Measurements from ENCODE around the gene KRTAP1-5.
"Not testable (repeated sequence)": the region's sequence is repeated elsewhere in the genome, so short reads cannot be mapped to it uniquely, and the experiment has no call there.

The KRTAP1-5 gene

GRCh38 chr17:41046735-41047465 is 19.9 kb upstream of the KRTAP1-5 start, which contains the start of gene KRTAP2-1:
Gene KRTAP2-1 (minus strand): TSS chr17:41047316. CDS start chr17:41047267, 49 bp downstream.
- not testable (repeated sequence) for DNase-seq

- DNase-seq: no peak
Observed at GRCh38 chr17:41042953-41043352, 15.9 kb upstream of the KRTAP1-5 start.

GRCh38 chr17:41040783-41041571 is 14.0 kb upstream of the KRTAP1-5 start, which contains the start of gene KRTAP1-1:
Gene KRTAP1-1 (minus strand): TSS chr17:41041450. CDS start chr17:41041397, 53 bp downstream.
- not testable (repeated sequence) for DNase-seq

DNA sequence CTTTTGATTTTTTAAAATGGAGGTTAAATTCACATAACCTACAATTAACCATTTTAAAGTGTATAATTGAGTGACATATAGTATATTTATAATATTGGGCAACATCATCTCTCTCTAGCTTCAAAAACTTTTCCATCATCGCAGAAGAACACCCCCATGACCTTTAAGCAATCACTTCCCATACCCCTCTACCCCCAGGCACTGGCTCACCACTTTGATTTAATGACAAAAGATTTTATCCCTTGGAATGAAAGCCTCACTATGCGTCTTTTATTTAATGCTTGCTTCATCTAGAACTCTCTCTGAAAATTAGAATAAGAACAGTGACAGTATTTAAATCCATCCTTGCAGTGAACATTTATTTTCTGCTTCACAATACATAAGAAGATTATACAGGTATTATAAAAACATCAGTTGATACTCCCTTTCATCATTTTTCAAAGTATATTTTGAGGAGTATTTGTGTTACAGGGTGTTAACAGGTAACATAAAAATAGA is 10.9 kb upstream of the KRTAP1-5 start:
- no peak for DNase-seq

DNA sequence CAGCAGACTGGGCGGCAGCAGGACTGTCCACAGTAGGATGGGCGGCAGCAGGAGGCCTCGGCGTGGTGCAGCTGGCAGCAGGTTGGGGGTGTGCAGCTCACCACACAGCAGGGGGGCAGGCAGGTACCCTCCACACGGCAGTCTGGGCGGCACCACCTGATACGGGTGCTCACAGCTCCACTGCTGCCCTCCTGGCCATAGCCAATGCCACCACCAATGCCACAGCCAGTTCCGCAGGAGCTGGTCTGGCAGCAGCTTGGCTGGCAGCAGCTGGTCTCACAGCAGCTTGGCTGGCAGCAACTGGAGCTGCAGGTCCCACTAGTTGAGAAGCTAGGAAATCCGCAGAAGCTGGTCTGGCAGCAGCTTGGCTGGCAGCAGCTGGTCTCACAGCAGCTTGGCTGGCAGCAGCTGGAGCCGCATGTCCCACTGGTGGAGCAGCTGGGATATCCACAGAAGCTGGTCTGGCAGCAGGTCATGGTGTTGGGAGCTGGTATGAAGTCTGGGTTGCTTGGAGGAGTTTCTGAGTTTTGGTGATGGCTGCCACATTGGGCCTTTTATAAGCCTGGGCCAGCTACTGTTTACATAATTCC is 7.4 kb upstream of the KRTAP1-5 start, which contains the start of gene KRTAP1-3:
Gene KRTAP1-3 (minus strand): TSS at position 529 of the 590 bp plus-strand sequence. CDS start 53 bp downstream, at position 476.
- DNase-seq: not testable (repeated sequence)

DNA sequence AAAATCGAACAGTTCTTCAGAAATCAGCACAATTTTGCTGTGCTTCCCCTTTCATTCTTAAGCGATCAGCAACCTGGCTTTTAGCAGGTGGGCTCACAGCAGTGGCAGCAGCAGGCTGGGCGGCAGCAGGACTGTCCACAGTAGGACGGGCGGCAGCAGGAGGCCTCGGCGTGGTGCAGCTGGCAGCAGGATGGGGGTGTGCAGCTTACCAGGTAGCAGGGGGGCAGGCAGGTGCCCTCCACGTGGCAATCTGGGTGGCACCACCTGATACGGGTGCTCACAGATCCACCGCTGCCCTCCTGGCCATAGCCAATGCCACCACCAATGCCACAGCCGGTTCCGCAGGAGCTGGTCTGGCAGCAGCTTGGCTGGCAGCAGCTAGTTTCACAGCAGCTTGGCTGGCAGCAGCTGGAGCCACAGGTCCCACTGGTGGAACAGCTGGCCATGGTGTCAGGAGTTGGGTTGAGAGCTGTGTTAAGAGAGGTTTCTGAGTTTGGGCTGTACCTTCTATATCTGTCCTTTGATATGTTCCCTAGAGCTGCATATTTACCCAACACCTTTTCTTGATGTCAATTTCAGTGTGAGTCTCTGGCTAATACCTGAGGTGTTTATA is 2.7 kb upstream of the KRTAP1-5 start, which contains the start of gene KRTAP1-4:
Gene KRTAP1-4 (minus strand): TSS at position 563 of the 613 bp plus-strand sequence. CDS start 117 bp downstream, at position 446.
- DNase-seq: no peak

GRCh38 chr17:41024697-41025096 is 2.3 kb downstream of the KRTAP1-5 start:
- peak; percentile 81 for DNase-seq

DNA sequence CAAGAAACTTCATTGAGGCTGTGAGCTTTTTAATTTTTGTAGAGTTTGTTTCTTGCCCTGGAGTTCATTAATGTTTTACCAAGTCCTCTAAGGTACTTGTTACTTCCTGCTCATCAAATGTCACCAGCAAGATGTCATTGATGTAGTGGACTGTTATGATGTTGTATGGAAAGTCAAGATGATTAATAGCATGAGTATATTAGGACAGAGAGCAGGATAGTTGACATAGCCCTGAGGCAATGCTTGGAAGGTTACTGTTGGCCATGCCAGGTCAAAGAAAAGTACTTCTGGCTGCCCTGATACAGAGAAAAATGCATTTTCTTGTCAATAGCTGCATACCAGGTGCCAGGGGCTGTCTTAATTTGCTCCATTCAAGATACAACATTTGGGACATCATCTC is 6.7 kb downstream of the KRTAP1-5 start:
- DNase-seq: no peak

DNA sequence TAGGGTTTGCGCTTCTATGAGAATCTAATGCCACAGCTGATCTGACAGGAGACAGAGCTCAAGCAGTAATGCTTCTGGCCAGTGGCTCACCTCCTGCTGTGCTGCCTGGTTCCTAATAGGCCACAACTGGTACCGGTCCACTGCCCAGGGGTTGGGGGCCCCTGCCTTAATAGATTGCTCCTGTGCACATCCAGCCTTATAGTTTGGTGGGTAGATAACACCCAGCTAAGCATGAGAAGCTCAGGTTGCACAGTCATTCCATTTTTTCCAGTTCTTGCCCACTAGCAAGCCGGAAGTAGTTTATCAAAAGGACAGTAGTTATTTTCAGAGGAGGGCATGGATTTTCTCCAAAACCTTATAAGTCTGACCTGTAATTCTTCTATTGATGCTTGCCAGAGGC is 7.6 kb downstream of the KRTAP1-5 start:
- DNase-seq: no peak

DNA sequence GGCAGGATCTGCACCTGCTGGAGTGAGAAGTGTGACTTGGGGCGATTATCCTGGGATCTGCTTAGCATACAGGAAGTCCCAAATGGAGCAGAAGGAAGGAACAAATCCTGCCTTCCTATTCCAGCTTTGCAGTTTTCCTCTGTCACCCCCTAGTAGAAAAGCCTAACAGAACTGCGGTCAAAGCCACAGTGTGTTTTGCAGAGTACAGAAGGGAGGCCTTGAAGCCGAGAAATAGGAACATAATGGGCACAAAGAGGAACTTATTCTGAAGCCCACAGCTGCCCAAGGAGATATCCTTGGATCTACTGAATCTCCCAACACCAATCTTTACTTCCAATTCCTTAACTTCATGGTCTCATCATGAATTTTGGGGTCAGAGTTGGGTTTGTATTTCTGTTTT is 8.5 kb downstream of the KRTAP1-5 start:
- DNase-seq: no peak

DNA sequence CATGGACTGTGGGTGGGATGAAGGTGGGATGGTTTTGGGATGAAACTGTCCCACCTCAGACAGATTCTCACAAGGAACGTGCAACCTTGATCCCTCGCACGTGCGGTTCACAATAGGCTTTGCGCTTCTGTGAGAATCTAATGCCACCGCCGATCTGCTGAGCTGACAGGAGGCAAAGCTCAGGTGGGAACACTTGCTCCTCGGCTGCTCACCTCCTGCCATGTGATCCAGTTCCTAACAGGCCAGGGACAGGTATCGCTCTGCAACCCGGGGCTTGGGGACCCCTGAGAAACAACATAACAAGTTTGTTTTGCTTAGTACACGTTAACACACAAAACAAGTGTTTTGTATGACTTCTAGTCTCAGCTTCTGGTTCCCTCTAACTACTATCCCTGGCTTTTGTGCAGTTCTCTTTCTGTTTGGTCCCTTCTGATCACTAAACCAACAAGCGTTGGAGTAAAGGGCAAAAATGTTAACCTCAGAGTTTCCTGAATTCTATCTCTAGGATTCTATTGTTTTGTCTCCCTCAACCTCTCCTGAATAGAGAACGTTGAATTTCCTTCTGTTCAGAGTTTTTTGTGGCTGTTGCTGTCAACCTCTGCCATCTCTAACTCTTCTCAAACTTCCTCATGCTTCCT is 10.3 kb downstream of the KRTAP1-5 start:
- no peak for DNase-seq

DNA sequence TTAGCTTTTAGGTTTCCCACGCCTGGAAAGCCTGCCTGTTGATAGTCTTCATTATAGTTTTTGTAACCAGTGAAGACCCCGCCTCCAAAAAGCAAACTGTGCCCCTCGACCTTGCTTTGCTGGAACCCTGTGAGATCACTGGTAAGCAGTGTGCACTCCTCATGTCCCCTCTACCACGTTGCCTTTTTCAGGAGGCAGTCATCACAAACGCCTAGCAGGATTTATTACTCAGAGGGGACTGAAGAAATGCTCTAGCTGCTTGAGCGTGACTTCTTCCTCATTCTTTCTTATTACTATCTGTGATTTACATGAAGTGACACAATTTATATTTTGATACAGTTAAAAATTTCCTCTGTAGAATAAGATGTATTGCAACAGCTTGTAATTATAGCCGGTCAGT is 11.6 kb downstream of the KRTAP1-5 start:
- peak; percentile 37 for DNase-seq

- DNase-seq: peak; percentile 82
Observed at GRCh38 chr17:41013606-41014005, 13.4 kb downstream of the KRTAP1-5 start.

- no peak for DNase-seq
Observed at GRCh38 chr17:41013181-41013580, 13.8 kb downstream of the KRTAP1-5 start.

DNA sequence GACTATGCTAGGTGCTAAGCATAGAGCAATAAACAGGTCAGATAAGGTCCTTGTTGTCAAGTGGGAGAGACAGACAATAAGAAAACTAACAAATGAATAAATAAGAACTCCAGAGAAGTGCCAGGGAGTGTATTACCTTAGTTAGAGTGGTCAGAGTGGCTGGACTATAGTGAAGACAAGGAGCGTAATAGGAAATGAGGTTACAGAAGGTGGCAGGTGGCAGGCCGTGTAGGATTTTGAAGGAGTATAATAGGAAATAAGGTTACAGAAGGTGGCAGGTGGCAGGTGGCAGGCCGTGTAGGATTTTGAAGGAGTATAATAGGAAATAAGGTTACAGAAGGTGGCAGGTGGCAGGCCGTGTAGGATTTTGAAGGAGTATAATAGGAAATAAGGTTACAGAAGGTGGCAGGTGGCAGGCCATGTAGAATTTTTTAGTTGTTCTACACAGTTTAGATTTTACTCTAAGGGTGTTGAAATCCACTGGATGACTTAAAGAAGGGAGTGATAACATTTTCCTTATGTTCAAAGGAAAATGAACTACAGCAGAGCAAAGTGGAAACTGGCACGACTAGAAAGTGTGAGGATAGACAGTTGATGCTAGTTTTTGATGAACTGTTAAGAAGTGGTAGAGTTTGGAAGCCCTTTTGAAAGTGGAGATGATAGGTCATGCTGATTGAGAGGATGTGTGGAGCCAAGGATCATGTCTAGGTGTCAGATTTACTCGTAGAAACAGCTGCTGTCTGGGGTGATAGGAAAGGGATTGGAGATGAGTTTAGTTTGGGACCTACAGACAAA is 14.5 kb downstream of the KRTAP1-5 start:
- DNase-seq: no peak

GRCh38 chr17:41010441-41010840 is 16.6 kb downstream of the KRTAP1-5 start:
- no peak for DNase-seq

GRCh38 chr17:41009936-41010335 is 17.1 kb downstream of the KRTAP1-5 start:
- no peak for DNase-seq

- DNase-seq: no peak
Observed at GRCh38 chr17:41009301-41009760, 17.7 kb downstream of the KRTAP1-5 start.

DNA sequence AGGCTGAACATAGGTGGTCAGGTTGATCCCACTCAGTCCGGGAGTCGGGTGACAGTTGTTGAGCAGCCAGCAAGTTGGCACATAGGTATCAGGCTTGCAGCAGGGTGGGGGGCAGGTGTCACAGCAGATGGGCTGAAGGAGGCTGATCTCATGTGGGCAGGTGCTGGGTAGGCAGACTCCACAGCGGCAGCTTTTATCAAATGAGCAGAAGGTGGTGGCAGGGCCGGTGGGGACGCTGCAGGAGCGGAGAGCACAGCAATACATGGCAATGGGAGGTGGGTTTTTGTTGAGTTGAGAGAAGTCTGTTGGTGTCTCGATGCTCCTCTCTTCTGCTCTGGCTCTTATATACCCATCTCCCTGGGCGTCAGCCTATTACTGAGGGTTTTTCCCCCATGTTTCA is 18.2 kb downstream of the KRTAP1-5 start, which contains the start of gene KRTAP3-1:
Gene KRTAP3-1 (minus strand): TSS at position 318 of the 400 bp plus-strand sequence. CDS start 54 bp downstream, at position 264.
- DNase-seq: no peak

GRCh38 chr17:41004397-41004796 is 22.6 kb downstream of the KRTAP1-5 start:
- no peak for DNase-seq

DNA sequence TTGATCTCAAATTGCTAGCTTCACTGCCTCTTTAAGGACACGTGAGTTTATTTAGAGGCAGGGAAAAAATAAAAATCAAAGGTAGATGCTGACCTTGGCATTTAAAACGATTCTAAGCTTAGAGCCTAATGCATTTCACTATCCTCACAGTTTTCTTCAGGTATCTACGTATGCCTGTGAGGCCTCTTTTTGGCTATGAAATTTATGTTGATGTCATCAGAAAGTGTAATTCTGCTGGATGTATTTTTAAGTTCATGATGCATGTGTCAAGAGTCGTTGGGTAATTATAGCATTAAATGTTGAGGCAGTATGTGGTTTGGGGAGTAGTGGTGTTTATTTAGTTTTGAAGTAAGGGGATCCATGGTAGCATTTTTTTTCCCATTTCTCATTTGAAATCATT is 23.1 kb downstream of the KRTAP1-5 start:
- DNase-seq: no peak

Data from fibroblast of skin of right quadriceps (primary cell).